ENCODE measurements around the gene KMT2B.
A peak's percentile ranks its signal among the peaks of the same experiment; 100 is the strongest.
"Not testable (repeated sequence)": the region's sequence is repeated elsewhere in the genome, so short reads cannot be mapped to it uniquely, and the experiment has no call there.

Gene KMT2B

DNA sequence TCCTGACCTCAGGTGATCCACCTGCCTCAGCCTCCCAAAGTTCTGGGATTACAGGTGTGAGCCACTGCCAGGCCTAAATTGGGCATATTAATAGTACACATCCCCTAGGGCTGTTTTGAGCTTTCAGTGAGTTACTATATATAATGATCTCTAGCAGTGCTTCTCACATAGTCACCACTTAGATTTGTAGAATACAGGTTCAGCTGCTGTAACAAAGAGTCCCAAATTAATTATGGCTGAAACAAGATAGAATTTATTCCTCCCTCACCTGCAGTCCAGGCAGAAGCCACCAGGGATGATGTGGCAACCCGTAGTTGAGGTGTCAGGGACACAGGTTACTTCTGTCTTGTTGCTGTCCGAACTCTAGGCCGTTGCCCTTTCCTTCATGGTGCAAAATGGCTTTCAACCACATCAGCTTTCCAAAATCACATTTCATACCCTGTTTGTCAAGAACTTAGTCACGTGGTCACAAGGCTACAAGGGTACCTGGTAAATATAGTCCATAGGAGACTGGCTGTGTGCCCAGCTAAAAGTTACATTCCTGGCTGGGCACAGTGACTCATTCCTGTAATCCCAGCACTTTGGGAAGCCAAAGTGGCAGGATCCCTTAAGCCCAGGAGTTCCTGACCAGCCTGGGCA, 43.0 kb downstream of the KMT2B start:
- DNase-seq: no peak

DNA sequence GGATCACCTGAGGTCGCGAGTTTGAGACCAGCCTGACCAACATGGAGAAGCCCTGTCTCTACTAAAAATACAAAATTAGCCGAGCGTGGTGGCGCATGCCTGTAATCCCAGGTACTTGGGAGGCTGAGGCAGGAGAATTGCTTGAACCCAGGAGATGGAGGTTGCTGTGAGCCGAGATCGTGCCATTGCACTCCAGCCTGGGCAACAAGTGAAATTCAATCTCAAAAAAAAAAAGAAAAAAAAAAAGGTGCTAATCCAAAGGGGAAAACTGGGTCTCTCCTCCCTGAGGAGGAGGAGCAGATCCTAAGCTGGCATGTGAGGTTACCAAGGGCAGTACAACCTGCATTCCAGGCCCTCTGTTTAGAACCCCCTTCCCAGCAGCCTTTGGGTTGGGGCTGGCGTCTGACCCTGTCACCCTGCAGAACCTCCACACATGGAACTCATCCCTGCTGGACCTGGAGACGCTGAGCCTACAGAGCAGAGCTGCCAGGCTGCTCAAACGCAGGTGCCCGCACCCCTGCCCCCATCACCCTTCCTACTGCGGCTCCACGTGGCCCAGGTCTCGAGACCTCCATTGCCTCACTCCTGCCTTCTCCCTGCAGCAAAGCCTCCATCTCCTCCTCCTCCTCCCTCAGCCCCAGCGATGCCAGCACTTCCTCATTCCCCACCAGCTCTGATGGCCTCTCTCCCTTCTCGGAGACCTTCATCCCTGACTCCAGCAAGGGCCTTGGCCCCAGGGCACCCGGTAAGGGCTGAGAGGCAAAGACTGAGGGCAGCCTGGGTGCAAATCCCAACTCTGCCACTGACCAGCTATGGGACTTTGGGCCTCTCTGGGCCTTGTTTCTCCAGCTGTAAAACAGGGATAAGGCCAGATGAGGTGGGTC, 46.9 kb downstream of the KMT2B start:
- no peak for DNase-seq

DNA sequence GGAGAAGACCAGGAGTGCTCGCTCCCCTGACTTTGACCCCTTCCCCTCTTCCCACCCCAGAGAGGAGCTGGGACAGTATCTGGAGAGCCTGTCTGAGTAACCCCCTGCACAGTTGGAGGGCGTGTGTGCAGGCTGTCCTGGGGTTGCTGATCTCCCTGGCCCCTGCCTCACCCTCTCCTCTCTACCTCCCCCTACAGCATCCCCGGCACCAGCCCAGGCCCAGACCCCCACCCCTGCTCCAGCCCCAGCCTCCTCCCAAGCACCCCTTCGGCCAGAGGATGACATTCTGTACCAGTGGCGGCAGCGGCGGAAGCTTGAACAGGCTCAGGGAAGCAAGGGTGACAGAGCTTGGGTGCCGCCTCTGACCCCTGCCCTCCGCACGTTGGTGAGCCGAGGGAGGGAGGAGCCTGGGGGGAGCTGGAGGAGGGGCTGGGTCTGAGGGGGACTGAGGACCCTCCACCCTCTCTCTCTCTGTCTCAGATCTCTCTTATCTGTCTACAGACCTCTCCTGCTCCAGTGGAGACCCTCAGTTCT, 48.8 kb downstream of the KMT2B start:
- DNase-seq: no peak

DNA sequence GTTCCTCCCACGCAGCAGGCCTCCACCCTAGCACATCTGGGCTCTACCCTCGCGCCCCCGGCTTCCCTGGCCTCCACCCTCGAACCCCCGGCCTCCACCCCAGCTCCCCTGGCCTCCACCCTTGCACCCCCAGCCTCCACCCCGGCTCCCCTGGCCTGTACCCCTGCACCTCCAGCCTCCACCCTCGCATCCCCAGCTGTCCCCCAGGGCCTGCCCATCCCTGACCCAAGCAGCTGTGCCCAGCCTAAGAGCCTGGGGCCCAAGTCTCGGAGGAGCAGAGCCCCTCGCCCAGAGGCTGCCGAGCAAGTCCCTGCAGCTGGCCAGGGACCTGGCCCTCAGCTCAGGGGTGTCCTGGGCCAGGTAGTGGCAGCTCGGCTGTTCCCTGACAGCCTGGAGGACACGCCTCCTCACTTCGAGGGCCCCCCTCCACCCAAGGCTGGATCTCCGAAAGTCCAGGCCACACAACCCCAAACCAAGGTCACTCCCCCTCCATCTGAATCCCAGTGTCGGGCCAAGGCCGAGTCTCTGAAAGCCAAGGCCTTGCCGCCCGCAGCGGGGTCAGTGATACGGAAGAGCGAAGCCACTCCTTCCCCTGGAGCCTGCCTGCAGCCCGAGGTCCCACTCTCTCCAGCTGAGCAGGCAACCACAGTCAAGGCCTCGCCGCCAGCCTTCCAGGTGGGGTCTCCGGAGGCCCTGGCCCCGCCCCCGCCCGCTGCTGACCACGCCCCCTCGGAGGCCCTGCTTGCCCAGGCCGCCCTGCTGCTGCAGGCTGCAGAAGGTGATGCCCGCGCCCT, 49.7 kb downstream of the KMT2B start:
- peak; percentile 75 for DNase-seq

DNA sequence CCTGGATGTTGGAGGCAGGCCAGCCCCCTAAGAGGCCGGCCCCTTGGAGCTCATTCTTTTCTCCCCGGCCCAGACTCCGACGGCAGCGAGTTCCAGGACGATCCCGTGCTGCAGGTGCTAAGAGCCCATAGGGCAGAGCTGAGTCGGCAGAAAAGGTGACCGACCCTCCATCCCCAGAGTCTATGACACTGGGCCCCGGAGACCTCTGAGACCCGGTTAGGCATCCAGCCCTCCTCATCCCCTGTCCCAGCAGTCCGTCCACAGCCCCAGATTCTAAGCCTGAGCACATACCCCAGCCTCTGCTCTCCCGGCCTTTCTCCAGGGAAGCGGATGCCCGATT, 50.2 kb downstream of the KMT2B start:
- no peak for DNase-seq

DNA sequence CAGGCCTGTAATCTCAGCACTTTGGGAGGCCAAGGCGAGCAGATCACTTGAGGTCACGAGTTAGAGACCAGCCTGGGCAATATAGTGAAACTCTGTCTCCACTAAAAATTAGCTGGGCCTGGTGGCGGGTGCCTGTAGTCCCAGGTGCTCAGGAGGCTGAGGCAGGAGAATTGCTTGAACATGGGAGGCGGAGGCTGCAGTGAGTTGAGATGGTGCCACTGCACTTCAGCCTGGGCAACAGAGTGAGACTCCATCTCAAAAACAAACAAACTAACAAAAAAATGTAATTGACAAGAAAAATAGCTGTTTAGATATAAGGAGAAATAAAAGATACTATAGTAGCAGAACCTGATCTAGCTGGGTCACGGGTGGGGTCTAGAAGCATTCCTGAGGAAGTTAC, 54.6 kb downstream of the KMT2B start:
- not testable (repeated sequence) for DNase-seq

DNA sequence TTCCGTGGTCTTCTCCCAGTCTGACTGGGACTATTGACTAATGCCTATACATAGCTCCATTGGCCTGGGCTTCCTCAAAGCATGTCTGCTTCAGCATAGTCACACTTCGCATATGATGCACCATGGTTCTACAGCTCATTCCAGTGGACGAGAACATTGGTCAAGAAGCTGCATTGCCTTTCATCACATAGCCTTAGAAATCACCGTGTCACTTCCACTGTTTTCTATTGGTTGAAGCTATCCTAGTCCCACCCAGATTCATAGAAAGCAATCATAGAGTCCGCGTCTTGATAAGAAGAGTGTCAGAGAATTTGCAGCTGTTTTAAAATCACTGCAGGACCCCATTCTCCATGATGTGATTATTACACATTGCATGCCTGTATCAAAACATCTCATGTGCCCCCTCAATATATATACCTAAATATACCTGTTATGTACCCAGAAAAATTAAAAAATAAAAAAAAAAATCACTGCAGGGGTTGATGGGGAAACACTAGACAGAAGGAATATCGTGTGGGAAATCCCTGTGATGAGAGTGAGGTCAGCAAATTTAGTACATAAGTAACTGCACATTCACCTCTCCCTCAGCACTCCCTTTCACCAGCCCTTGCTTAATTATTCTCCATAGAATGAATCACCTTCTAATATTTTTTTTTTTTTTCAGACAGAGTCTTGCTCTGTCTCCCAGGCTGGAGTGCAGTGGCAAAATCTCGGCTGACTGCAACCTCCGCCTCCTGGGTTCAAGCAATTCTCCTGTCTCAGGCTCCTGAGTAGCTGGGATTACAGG, 55.4 kb downstream of the KMT2B start:
- no peak for DNase-seq

DNA sequence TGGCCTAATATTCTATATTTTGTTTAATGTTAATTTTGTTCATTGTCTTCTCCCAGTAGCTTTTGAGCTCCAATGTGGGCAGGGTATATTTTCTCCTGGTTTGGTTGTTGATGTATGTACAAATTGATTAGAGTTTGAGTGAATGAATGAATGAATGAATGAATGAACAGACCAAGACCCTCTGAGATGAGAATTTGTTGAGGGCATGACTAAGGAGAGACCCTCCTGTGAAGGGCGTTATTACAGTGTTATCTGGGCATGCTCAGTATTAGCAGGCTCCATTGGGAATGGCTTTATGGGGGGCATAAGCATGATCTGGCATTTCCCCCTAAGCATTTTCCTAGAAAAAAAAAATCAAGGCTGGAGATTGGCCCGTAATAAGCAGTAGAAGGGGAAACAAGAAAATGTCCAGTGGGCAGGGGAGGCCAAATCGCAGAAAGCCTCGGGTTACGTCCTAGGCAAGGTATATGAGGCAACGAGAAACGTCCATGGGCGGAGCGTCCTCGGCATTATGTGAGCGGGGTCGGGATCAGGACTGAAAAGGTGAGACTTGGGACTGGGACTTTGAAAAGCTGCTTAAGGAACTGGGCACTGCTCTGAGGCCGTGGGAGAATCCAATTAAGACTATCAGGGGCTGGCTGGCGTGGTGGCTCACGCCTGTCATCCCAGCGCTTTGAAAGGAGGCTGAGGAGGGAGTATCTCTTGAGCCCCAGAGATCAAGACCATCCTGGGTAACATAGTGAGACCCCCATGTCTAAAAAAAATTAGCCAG, 56.7 kb downstream of the KMT2B start:
- no peak for DNase-seq

DNA sequence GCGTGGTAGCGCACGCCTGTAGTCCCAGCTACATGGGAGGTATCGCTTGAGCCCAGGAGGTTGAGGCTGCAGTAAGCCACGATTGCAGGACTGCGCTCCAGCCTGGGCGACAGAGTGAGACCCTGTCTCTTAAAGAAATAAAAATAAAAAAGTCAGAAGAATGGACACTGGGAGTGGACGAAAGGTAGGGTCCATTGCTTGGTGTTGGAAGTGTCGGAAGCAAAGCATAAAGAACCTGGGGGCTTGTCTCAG, 57.2 kb downstream of the KMT2B start:
- DNase-seq: no peak

DNA sequence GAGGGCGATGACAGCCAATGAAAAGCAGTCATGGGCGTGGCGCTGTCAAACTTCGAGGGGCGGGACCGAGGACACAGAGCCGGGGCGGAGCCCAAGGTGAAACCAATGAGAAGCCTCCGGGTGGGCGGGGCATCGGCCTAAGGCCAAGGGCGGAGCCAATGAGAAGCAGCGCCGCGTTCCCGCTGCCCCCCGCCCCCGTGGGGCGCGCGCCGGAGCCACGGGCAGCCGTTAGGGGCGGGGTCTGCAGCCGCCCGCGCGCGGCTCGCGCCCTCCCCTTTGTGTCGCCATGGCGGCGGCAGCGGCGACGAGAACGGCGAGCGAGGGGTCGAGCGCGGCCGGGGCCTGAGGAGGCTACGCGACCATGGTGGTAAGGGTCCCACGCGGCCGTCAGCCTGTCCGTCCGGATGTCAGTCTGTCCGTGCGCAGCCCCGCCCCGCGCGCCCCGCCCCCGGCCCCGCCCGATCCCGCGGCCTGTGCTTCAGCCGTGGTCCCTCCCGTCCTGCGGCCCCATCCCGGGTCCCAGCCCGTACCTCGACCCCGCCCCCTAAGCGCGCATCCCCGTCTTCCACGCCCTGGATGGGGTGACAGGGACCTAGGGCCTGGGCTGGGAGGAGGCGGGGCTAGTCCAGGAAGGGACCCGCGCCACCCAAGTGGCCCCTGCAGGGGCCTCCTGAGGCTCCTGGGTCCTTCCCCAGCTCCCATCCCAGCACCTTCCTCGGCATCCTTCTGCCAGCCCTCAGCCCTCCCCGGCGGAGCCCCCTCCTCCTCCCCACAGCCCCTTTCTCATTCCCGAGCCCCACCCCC, 57.7 kb downstream of the KMT2B start, which contains the start of gene ARHGAP33:
Gene ARHGAP33 (plus strand): TSS at position 267 of the 804 bp plus-strand sequence. CDS start 95 bp downstream, at position 362.
- DNase-seq: peak; percentile 100

DNA sequence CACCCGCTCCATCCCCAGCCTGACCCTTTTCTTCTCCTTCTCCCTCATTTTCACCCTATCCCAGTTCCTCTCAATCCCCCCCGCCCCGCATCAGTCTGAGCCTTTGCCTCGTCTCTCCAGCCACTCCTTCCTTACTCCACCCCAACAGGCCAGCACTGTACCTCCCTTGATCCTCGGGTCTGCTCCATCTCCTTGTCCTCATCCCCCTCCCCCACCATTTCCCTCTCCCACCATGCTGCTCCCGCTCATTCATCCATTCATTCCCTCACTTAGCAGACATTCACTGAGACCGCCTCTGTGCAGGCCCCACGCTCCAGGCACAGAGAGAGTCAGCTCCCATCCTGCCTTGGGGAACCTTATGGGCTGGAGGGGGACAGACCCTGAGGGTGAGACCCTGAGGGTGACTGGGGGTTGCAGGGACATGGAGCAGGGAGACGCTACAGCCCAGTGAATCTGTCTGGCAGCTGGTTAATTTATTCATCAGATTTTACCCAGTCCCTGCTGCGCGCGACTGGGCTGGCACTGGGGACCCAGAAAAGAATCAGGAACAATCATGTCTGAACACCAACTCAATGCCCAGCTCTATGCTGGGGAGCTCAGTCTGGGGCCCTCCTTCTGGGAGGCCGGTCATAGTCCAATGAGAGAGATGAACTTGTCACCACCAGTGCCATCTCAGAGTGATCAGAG, 58.4 kb downstream of the KMT2B start:
- DNase-seq: peak; percentile 72

DNA sequence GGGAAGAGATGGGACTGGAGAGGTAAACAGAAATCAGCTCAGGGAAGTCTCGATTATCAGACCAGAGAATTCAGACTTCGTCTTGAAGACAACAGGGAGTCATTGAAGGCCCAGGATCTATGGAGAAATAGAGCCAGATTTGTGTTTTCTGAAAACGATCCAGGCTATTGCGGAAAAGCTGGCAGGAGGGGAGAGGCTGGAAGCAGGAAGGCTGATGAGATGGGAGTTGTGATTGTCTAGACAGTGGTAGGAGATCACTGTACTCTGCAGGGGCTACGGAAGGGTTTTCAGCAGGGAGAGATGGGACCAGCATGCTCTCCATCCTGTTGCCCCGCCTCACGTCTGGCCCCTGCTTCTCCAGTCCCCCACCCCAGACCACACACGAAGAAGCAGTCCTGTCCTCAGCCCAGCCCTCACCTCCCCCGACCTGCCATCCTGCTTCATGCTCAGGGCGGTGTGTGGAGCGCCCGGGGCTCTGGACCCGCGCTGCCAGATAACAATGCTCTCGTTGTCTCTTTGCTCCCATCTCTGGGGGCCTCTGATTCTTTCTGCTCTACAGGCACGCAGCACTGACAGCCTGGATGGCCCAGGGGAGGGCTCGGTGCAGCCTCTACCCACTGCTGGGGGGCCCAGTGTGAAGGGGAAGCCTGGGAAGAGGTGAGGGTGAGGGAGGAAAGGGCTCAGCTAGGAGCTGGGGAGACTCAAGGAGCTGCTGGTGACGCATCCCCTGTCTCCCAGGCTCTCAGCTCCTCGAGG, 59.5 kb downstream of the KMT2B start:
- DNase-seq: peak; percentile 85

DNA sequence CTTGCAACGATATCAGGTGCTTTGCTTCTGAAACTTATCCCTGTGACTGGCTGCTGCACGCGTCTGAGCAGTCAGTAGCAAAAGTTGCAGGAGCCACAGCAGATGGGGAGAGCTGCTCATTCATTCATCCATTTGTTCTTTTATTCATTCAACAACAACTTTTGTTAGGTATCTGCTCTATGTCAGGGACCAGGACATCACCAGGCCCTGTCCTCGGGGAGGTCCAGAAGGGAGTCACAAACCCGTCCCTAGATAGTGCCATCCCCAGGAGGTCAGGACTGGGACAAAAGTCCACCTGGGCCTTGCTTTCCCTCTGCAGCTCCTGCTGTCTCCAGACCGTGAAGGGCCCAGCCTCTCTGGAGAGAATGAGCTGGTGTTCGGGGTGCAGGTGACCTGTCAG, 60.2 kb downstream of the KMT2B start:
- no peak for DNase-seq

DNA sequence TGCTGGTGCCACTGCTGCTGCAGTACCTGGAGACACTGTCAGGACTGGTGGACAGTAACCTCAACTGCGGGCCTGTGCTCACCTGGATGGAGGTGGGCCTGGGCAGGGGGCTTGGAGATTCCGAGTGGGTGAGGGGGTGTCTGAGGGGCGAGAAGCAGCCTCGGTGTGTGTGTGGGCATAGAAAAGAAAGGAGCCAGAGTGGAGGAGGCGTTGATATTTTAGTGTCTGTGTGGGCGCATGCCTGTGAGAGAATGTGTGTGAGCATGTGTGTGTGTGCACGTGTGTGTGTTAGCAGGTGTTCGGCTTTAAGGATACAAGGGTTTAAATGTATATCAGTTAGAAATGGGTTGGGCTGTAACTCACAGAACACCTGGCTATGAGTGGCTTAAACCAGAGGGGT, 61.2 kb downstream of the KMT2B start:
- no peak for DNase-seq

DNA sequence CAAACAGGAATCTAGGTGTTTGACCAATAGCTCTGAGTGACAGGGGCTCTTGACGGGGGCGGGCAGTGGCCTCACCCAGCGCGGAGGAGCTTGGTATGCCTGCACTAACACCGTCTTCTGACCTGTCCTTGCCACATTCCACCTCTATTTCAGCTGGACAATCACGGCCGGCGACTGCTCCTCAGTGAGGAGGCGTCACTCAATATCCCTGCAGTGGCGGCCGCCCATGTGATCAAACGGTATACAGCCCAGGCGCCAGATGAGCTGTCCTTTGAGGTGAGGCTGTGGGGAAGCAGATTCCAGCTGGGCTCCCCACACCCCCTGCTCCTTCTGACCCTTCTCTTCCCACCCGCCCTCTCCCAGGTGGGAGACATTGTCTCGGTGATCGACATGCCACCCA, 62.3 kb downstream of the KMT2B start:
- no peak for DNase-seq

DNA sequence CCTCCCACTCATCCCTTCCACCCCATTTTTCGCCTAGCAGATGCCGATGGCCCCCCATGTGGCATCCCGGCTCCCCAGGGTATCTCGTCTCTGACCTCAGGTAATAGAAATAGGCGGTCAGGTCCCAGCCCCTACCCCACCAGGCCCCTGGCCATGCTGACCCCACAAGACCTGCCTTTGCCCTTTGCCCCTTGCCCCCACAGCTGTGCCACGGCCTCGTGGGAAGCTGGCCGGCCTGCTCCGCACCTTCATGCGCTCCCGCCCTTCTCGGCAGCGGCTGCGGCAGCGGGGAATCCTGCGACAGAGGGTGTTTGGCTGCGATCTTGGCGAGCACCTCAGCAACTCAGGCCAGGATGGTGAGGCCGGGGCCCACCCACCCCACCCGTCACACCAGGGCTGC, 62.9 kb downstream of the KMT2B start:
- DNase-seq: no peak

DNA sequence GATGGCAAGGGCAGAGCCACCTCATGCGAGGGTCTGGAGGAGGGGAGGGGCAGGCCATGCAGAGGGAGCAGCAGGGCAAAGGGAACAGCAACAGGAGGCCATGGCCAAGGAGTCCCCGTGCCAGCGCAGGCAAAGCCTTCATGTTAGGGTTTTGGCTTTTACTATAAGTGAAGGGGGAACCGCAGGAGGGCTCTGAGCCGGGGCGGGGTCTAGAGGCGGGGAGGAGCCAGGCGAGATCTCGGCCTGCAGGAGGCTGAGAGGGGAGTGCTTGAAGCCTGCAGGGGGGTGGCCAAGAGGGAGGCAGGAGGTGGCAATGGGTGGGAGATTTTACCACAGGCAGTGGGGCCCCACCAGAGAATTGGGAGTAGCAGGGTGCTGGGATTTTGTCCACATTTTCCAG, 63.8 kb downstream of the KMT2B start:
- no peak for DNase-seq

DNA sequence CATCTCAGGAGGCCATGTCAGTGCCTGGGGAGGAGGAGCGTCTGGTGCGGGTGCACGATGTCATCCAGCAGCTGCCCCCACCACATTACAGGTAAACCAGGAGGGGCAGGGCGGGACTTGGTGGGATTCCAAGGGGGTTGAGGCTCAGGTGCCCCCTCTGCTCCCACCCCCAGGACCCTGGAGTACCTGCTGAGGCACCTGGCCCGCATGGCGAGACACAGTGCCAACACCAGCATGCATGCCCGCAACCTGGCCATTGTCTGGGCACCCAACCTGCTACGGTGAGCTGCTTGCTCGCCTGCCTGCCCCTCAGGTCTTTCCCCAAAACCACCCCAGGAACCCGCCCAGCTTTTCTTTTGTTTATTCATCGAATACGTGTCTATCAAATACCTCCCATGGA, 64.8 kb downstream of the KMT2B start:
- DNase-seq: no peak

All from eye (tissue), 1 donor.